ACHN (cell line): ENCODE measurements around the gene NR2F1.
A peak's percentile ranks its signal among the peaks of the same experiment; 100 is the strongest.

Source experiments
- DNase-seq: peaks from one replicate; pipeline ENCODE4 v3.0.0-alpha.2; 2015
- in situ Hi-C: cut with HindIII; loops from 2 replicates; pipeline ENCODE4 v1.10.0; 2017; ENCODE audit warnings: low sequenced_read_pairs, low pct_ligation_motif_present, low pct_unique_long_range_greater_than_20kb

The NR2F1 gene

DNA sequence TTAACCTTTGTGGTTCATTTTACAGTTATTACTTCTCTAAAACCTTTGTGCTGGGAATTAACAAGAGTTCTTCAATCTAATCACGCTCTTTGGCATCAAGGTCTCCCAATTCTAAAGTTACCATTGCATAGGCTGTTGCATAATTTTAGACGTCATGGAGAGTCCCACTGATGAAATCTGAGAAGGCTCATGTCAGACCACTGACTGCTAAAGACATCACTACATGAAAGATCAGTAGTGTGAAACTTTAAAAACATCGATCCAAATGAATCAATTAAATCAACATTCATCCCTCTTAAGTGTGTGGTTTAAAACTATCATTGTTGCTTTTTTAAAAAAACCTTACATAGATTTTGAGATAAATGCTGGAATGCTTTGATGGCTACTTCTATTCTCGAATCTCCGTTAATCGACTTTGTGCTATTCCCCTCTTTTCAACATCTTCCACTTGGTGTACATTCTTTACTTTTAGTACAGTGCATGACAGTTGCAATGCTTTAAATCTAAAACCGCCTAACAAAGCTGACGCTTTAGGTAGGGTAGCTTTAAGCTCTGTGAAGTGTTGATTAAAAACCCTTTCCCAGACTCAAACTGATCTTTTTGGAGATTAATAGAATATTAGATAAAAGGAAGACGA is 33.6 kb downstream of the NR2F1 start:
- in situ Hi-C loops: loop anchor here (25.0 kb wide), 1 partner anchor 196 kb away; no protein-coding TSS in a partner anchor
- DNase-seq: no peak

DNA sequence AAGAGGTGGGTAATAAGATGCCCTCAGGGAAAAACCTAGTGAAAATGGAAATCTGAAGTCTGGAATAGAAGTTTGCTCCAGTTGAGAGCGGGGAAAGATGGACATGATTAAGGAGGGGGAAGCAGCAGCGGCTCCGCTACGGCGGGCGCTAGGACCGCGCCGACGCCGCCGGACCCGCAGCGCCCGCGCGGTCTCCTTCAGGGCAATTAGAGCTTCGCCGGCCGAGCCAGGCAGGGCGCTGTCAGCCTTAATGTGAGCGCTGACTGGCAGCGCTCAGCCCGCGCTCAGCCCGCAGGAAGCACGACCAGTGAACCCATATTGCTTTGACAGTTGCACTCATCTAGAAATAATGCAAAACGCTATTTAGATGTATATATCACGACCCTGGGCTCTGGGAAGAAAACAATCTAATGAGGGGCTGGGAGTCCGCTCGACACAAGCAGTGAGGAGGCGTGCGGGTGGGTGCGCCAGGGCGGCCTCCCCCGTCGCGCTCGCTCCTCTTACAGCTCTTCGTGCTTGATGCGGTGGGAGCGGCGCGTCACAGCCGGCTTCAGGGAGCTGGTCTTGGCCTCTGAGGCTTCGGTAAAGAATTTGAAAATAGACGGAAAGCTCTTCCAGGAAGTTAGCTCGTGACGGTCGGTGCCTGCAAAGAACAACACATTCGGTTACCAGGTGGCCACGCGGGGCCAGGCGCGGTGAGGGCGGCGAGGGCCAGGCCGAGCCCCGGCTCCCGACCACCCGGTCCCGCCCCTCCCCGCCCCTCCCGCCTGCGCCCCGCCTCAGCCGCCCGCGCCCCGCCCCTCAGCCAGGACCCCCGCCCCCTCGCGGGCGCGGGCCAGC is 37.7 kb downstream of the NR2F1 start:
- DNase-seq: peak; percentile 71
- in situ Hi-C loops: loop anchor here (25.0 kb wide), 1 partner anchor 192 kb away; no protein-coding TSS in a partner anchor

DNA sequence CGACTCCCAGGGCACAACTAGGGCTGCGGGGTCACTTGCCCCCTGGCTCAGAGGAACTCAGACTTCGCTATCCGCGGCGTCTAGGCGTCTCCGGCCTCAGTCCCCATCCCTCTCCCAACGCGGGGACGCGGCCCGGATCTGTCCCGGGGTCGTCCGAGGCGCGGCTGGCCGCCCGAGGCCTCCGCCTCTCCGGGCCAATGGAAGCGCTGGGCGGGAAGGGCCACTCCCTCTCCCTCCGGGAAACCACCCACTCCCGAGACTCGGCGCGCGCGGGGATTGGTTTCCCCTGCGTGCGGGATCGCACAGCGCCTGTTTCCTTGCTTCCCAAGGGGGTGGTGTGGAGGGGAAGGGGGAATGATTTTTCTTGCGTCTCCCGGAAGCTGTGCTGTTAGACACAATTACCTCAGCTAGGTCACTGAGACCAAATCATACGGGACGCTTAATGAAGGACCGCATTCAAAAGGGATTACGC is 38.3 kb downstream of the NR2F1 start:
- in situ Hi-C loops: loop anchor here (25.0 kb wide), 1 partner anchor 191 kb away; no protein-coding TSS in a partner anchor
- peak; percentile 60 for DNase-seq

DNA sequence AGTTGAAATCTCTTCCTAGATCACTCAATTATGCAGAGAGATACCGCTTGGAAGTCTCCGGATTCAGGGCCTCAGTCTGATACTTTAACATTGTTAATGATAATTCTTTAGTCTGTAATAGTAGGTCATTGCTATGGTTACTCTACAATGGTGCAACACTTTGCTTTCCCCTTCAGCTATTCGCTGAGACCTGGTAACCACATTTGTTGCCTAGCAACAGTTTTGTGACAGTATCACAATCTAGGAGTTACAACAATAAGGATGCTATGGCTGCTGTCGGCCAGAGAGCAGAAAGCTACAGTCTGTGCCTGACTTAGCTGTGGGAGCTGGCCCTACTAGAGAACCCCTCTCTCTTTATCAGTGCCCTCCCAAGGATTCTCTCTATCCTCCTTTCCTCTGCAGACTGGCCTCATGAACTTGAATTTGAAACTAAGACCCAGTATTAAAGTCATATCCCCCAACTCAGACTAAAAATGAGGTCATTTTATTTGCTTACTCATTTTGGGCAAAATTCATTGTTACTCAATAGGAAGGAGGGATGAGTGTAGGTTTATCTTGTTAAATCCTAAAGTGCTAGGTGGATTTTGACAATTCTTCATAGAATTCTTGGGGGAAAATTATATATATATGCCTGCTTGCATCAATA is 39.3 kb downstream of the NR2F1 start:
- in situ Hi-C loops: loop anchor here (25.0 kb wide), 1 partner anchor 190 kb away; no protein-coding TSS in a partner anchor
- DNase-seq: no peak

DNA sequence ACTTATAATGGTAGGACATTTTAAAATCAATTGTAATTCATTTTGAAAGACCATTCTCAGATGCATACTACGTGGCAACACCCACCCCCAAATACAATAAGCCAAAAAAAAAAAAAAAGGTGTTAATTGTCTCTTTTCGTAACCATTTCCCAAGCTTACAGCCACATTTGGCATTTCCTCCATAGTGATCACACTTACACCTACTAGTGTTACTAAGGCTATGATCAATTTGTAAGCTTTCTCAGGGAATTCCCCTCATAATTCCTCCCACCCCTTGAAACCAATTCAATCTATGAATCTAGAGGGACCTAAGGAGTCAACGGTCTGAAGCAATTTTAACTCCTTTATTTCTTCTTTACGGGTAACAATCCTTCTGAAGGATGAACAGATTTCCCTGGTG is 40.1 kb downstream of the NR2F1 start:
- in situ Hi-C loops: loop anchor here (25.0 kb wide), 1 partner anchor 189 kb away; no protein-coding TSS in a partner anchor

DNA sequence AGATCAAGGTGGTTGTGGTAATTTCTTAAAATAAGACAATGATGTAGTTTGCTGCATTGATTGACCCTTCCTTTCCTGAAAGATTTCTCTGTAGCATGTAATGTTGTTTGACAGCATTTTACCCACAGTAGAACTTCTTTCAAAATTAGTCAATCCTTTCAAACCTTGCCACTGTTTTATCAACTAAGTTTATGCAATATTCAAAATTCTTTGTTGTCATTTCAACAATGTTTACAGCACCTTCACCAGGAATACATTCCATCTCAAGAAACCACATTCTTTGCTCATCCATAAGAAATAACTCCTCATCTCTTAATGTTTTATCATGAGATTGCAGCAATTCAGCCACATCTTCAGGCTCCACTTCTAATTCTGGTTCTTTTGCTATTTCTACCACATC is 43.8 kb downstream of the NR2F1 start:
- in situ Hi-C loops: no loop called here
- DNase-seq: no peak

More for the DNA sequence above, 40.1 kb downstream of the NR2F1 start:
- no peak for DNase-seq

DNA sequence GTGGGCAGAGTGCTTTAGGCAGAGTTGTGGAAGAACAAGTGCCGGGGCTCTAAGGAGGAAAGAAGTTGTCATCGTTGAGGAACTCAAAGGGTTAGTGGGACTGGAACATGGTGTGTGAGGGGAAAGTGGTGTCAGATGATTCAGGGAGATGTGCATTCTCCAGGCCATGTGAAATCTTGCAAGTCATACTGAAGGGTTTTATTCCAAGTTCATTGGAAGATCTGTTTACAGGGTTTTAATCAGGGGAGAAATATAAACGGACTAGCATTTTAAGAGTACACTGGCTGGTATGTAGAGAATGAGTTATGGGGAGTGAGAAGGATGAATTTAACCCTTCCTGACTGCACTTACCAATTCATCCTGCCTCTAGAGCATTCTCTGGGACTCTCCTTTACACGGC is 49.3 kb downstream of the NR2F1 start:
- DNase-seq: no peak
- in situ Hi-C loops: no loop called here

DNA sequence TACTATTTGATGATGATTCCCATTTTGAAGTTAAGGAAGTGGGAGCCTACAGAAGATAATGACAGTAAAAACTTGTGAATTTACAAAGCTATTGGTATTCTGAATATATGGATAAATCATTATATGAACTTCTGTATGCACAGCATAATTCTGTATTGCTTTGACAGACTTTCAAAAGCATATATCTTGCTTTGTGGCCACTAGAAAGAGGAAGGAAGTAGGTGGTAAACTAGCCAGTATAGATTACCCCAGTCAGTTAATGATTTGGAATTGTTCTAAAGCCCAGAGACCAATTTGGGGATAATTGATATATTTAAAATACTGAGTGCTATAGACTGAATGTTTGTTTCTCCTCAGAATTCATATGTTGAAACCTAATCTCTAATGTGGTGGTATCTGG is 53.0 kb downstream of the NR2F1 start:
- DNase-seq: no peak

DNA sequence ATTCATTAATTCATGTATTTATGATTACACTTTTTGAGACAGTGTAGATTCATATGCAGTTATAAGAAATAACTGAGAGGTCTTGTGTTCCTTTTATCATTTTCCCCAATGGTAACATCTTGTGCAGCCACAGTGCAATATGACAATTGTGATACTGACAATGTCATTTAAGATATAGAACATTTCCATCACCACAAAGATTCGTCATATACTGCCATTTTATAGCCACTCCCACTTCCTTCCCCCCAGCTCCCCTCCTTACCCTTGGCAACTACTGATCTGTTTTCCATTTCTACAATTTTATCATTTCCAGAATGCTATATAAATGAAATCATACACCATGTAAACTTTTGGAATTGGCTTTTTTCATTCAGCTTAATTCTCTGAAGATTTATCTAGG is 53.8 kb downstream of the NR2F1 start:
- DNase-seq: no peak
- in situ Hi-C loops: no loop called here

More for the DNA sequence above, 53.0 kb downstream of the NR2F1 start:
- in situ Hi-C loops: no loop called here

DNA sequence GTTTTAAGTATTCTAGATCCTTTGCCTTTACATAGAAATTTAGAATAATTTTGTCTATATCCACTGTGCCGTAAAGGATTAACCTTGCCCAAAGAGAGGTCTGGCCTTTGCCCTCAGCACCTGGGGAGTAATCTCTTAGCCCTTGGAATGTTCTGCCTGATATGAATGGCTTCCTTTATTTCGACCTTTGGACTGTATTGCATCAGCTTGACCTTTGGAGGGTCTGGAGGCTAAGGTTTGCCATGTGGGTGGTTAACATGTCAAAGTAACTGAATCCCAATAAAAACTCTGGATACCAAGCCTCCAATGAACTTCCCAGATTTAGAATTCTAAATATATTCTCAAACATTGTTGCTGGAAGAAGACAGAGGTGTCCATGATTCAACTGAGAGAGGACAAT is 54.7 kb downstream of the NR2F1 start:
- in situ Hi-C loops: no loop called here
- no peak for DNase-seq

DNA sequence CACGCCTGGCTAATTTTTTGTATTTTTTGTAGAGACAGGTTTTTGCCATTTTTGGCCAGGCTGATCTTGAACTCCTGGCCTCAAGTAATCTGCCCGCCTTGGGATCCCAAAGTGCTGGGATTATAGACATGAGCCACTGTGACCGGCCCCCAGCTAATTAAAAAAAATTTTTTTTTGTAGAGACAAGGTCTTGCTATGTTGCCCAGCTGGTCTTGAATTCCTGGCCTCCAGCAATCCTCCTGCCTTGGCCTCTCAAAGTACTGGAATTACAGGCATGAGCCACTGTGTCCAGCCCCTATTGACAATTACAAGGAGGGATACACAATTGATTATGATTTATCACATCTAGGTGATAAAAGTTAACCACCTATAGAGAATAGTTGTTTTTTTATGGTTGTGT is 59.5 kb downstream of the NR2F1 start:
- DNase-seq: no peak
- in situ Hi-C loops: no loop called here
